K562 (cell line): ENCODE measurements around the gene CDKN2B. TPM values are rescaled to one million over a fixed set of nuclear protein-coding genes. Genes with fewer than 3 reads are reported as not detected.

Experiments used
- ATAC-seq: fragments of 200-7000 bp; cut with Tn5 transposase; 3 replicates; pipeline ENCODE4 v1.9.1; 2020; ENCODE audit warnings: moderate library complexity
- BruUV-seq: library from RNA; stranded (reverse); fragments of 400-500 nt; replicated peaks from 2 replicates; lab custom pipeline; 2021; lab: Mats Ljungman, UMichigan
- CTCF ChIA-PET: fragments of 300-600 bp; formaldehyde crosslinking; extraction: SDS; loops from one replicate; lab custom pipeline; 2021; ENCODE audit warnings: low intra/inter-chr PET ratio; lab: Yijun Ruan, JAX
- POLR2A ChIA-PET: fragments of 300-600, 350-650 bp; sonication (Branson Sonifier 250); formaldehyde crosslinking; extraction: SDS; loops from one replicate; lab custom pipeline; 2021; ENCODE audit warnings: antibody characterized with exemption, inconsistent platforms; lab: Yijun Ruan, JAX
- DNase-seq, 4 experiments: peaks; one replicate each; pipeline versions ENCODE4 v3.0.0 to v3.0.0-alpha.2; 2011 to 2018; ENCODE audit warnings: low spot score in 3 of 4, mixed read lengths in 3 of 4; ENCODE audit errors: extremely low read depth in 1 of 4
- FAIRE-seq: peaks from 2 replicates; lab custom pipeline; 2011; peaks lifted over from hg19 to GRCh38; lab: Jason Lieb, UNC
- H2AFZ ChIP-seq: 2 replicates; pipeline ENCODE4 v1.6.0; 2011; ENCODE audit warnings: low read depth, low read length, control low read depth, inconsistent platforms
- H3K27ac ChIP-seq: fragments of 200-600 bp; 3 replicates; pipeline ENCODE4 v1.8.0; 2011; ENCODE audit warnings: low read depth, mild to moderate bottlenecking, control low read depth, inconsistent platforms, low read length, moderate library complexity, mixed read lengths; ENCODE audit errors: extremely low read depth
- H3K27me3 ChIP-seq, 2 experiments: fragments of 300-600 bp in 1 of 2; 2 replicates in 1 of 2; 3 replicates in 1 of 2; pipeline versions ENCODE4 v1.6.0 to v1.8.0; 2011; ENCODE audit warnings: inconsistent platforms in 2 of 2, low read length in 2 of 2, mild to moderate bottlenecking in 1 of 2, mixed read lengths in 1 of 2, moderate library complexity in 1 of 2; ENCODE audit not compliant: control insufficient read depth in 2 of 2, insufficient read depth in 2 of 2
- H3K36me3 ChIP-seq: fragments of 300-600 bp; 3 replicates; pipeline ENCODE4 v1.8.0; 2011; ENCODE audit warnings: mild to moderate bottlenecking, low read length, inconsistent platforms; ENCODE audit not compliant: control insufficient read depth, insufficient read depth
- H3K4me1 ChIP-seq, 2 experiments: fragments of 200-600 bp in 1 of 2; replicated peaks in 1 of 2; 2 replicates in 1 of 2; 3 replicates in 1 of 2; pipeline versions ENCODE4 v1.5.1 to v1.8.0; 2011; ENCODE audit warnings: inconsistent platforms in 2 of 2, low read length in 2 of 2, mild to moderate bottlenecking in 1 of 2, mixed read lengths in 1 of 2, moderate library complexity in 1 of 2; ENCODE audit not compliant: control insufficient read depth in 2 of 2, insufficient read depth in 2 of 2
- H3K4me2 ChIP-seq: 2 replicates; pipeline ENCODE4 v1.6.1; 2011; ENCODE audit warnings: low read length, control low read depth, inconsistent platforms, mixed read lengths; ENCODE audit not compliant: insufficient read depth
- H3K4me3 ChIP-seq: fragments of 200-600 bp; sonication (generic), shearing (Covaris generic); 2 replicates; pipeline ENCODE4 v1.5.1; 2016; ENCODE audit warnings: control low read depth, inconsistent platforms
- H3K79me2 ChIP-seq: fragments of 200-600 bp; 3 replicates; pipeline ENCODE4 v1.8.0; 2011; ENCODE audit warnings: low read length, inconsistent platforms; ENCODE audit not compliant: control insufficient read depth, insufficient read depth
- H3K9ac ChIP-seq, 2 experiments: 2 replicates each; pipeline versions ENCODE4 v1.6.0 to v1.6.1; 2011; ENCODE audit warnings: low read depth in 2 of 2, low read length in 2 of 2, control low read depth in 1 of 2, inconsistent platforms in 1 of 2, mild to moderate bottlenecking in 1 of 2, mixed read lengths in 1 of 2; ENCODE audit not compliant: insufficient read depth in 1 of 2
- H3K9me1 ChIP-seq: one replicate; pipeline ENCODE4 v1.6.0; 2011; ENCODE audit warnings: inconsistent platforms, mild to moderate bottlenecking, low read length, moderate library complexity; ENCODE audit not compliant: control insufficient read depth, insufficient read depth
- H3K9me3 ChIP-seq: replicated peaks from 2 replicates; pipeline ENCODE4 v1.5.1; 2011; ENCODE audit warnings: low read depth, low read length, inconsistent platforms; ENCODE audit not compliant: control insufficient read depth, insufficient read depth
- H4K20me1 ChIP-seq: replicated peaks from 2 replicates; pipeline ENCODE4 v1.6.1; 2011; ENCODE audit warnings: low read length, inconsistent platforms, mixed read lengths; ENCODE audit not compliant: control insufficient read depth, insufficient read depth
- DPF2 ChIP-seq: fragments of 450-650 bp; IDR thresholded peaks from 2 replicates; pipeline ENCODE4 v1.6.1; 2016
- E2F3 ChIP-seq: fragments of 250-450 bp; sonication (Bioruptor Pico); IDR thresholded peaks from 2 replicates; pipeline ENCODE4 v1.4.0; 2020; ENCODE audit warnings: mild to moderate bottlenecking
- HIVEP1 ChIP-seq: fragments of 250-450 bp; sonication (Bioruptor Pico); IDR thresholded peaks from 2 replicates; pipeline ENCODE4 v1.4.0; 2020; ENCODE audit warnings: mild to moderate bottlenecking
- HLTF ChIP-seq: fragments of 450-650 bp; IDR thresholded peaks from 2 replicates; pipeline ENCODE4 v1.6.1; 2016
- MEF2A ChIP-seq: IDR thresholded peaks from 2 replicates; pipeline ENCODE4 v1.6.1; 2011; ENCODE audit warnings: low read depth, mild to moderate bottlenecking, low read length, moderate library complexity; ENCODE audit not compliant: control insufficient read depth
- POLR2AphosphoS5 ChIP-seq: IDR thresholded peaks from 2 replicates; pipeline ENCODE4 v1.6.1; 2011; ENCODE audit warnings: mild to moderate bottlenecking, low read depth, low read length, moderate library complexity; ENCODE audit not compliant: control insufficient read depth, insufficient read depth
- SMAD1 ChIP-seq: fragments of 150-350 bp; IDR thresholded peaks from 2 replicates; pipeline ENCODE4 v1.6.1; 2014; ENCODE audit warnings: low read length, low read depth; ENCODE audit not compliant: partially characterized antibody
- TAF7 ChIP-seq: fragments of 450-650 bp; IDR thresholded peaks from 2 replicates; pipeline ENCODE4 v1.6.1; 2016; ENCODE audit warnings: missing genetic modification characterization, missing compliant biosample characterization
- TRIM28 ChIP-seq: fragments of 450-650 bp; IDR thresholded peaks from 2 replicates; pipeline ENCODE4 v1.6.1; 2017
- ZNF431 ChIP-seq: sonication (generic); formaldehyde crosslinking; IDR thresholded peaks from 2 replicates; pipeline ENCODE4 v1.8.0; 2022; ENCODE audit warnings: mild to moderate bottlenecking, missing genetic modification reagents
- ZNF57 ChIP-seq: fragments of 450-650 bp; formaldehyde crosslinking; IDR thresholded peaks from 2 replicates; pipeline ENCODE4 v1.4.0; 2020; ENCODE audit warnings: mild to moderate bottlenecking, moderate library complexity
- WGBS: fragments of 100-300 bp; shearing (Covaris generic); methylation state at CpG from one replicate; pipeline ENCODE4 v1.1.6; 2016; ENCODE audit warnings: low coverage, mixed read lengths; ENCODE audit not compliant: insufficient coverage; ENCODE audit errors: missing lambda C conversion rate; 5-methylcytosine and 5-hydroxymethylcytosine counted together
- in situ Hi-C: fragments of 300-500 bp; cut with MboI; formaldehyde crosslinking; loops from 4 replicates; pipeline ENCODE4 v1.15.0; 2018; ENCODE audit warnings: inconsistent platforms, mixed read lengths
- intact Hi-C: fragments of 100-400 bp; cut with micrococcal nuclease; formaldehyde crosslinking; loops from 2 replicates; pipeline ENCODE4 v1.14.2; 2022
- polyA plus RNA-seq, 8 experiments: library from polyadenylated mRNA; depleted of rRNA in 4 of 8; stranded (reverse) in 5 of 8; unstranded in 3 of 8; fragments of >200 nt; fragmentation: Nextera tagmentation in 2 of 8; fragmentation: Illumina TruSeq in 1 of 8; extraction: Ambion mirVana in 2 of 8; extraction: Trizol in 1 of 8; gene quantifications; 2 replicates each; pipeline versions ENCODE4 v1.2.1 to v1.2.3, GENCODE V29; 2011 to 2014; ENCODE audit warnings: inconsistent platforms in 1 of 8, missing spikeins in 1 of 8
- total RNA-seq, 7 experiments: library from RNA; depleted of rRNA in 6 of 7; stranded (reverse); fragments of >200 nt in 6 of 7; fragmentation: Illumina TruSeq in 2 of 7; extraction: Trizol in 2 of 7; gene quantifications; 2 replicates each; pipeline versions ENCODE4 v1.2.1 to v1.2.3, GENCODE V29; 2011 to 2021; ENCODE audit warnings: low replicate concordance in 1 of 7
- TF ChIP-seq, protein P1 (sequence below): fragments of 450-650 bp; formaldehyde crosslinking; IDR thresholded peaks from 2 replicates; pipeline ENCODE4 v1.4.0; 2022; ENCODE audit warnings: missing genetic modification characterization
- TF ChIP-seq, protein P2 (sequence below): IDR thresholded peaks from 2 replicates; pipeline ENCODE4 v1.6.1; 2016; ENCODE audit warnings: missing genetic modification characterization, missing compliant biosample characterization
- TF ChIP-seq, protein P3 (sequence below): fragments of 450-650 bp; IDR thresholded peaks from 2 replicates; pipeline ENCODE4 v1.6.1; 2018; ENCODE audit not compliant: partially characterized antibody
- TF ChIP-seq, protein P4 (sequence below): fragments of 250-450 bp; sonication (Bioruptor Pico); IDR thresholded peaks from 2 replicates; pipeline ENCODE4 v1.9.0; 2021; ENCODE audit warnings: mild to moderate bottlenecking, inconsistent platforms

Gene CDKN2B
- total and polyA plus RNA-seq, 9 of the 15 experiments (the other 6 are each of a cell fraction or from before 2014, with no cell fraction given), result not detected

DNA sequence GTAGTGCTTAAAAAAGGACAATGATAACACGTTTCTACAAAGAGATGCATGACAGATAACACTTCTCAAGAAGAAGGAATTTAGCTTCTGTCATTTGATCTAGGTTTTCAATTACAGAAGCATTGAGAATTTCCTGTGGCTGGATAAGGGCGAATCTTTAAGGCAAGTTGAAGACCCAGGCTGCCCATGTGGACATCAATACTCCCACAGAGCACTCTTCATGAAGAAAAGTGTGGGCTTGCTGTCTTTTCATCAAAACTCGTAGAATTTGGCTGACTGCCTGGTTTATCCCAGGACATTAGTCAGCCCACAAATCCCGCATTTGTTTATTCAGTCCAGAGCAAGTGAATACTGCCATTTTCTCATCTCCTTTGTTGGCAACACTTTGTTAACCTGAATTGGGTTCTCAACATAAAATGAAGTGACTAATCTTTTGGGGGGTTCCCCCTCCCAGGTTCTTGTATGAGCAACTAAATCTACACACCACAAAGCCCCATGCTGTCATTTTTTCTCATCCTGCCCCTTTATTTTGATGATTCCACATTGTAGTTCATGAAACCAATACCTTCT lies 43.4 kb upstream of the CDKN2B start:
- Histone ChIP-seq H3K4me2 (no peak overlapping the region), H3K9ac (no peak overlapping the region), H2AFZ (no peak overlapping the region), H3K4me1 (no peaks in the 10 kb centered on the region), H3K9me3 (no peaks in the 10 kb centered on the region), H3K36me3 (no peaks in the 10 kb centered on the region), H3K27me3 (no peaks in the 10 kb centered on the region), H4K20me1 (no peaks in the 10 kb centered on the region), H3K9me1 (no peaks in the 10 kb centered on the region), H3K27ac (no peak overlapping the region), H3K79me2 (no peaks in the 10 kb centered on the region), H3K4me3 (no peak overlapping the region)
- WGBS, result no CpG with 5 or more reads among the region's 4 CpGs
- DNase-seq, result no peak
- CTCF ChIA-PET, result no interaction called here
- intact Hi-C loops, result no loop called here
- FAIRE-seq, result no peak
- no peak for ATAC-seq
- in situ Hi-C loops, result no loop called here
- POLR2A ChIA-PET, result no interaction called here
- BruUV-seq, result no TSS peak
- TF ChIP-seq MEF2A (no peak), HLTF (no peak), E2F3 (CRISPR knock-in tag) (no peak), TRIM28 (no peak), DPF2 (no peak), HIVEP1 (CRISPR knock-in tag) (no peak), TAF7 (tag) (no peak), POLR2AphosphoS5 (no peak), ZNF431 (CRISPR knock-in tag) (no peak), ZNF57 (CRISPR knock-in tag) (no peak), SMAD1 (no peak)
- TF ChIP-seq, protein P1, sequence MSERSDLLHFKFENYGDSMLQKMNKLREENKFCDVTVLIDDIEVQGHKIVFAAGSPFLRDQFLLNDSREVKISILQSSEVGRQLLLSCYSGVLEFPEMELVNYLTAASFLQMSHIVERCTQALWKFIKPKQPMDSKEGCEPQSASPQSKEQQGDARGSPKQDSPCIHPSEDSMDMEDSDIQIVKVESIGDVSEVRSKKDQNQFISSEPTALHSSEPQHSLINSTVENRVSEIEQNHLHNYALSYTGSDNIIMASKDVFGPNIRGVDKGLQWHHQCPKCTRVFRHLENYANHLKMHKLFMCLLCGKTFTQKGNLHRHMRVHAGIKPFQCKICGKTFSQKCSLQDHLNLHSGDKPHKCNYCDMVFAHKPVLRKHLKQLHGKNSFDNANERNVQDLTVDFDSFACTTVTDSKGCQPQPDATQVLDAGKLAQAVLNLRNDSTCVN (CRISPR knock-in tag), result no peak
- TF ChIP-seq, protein P2, sequence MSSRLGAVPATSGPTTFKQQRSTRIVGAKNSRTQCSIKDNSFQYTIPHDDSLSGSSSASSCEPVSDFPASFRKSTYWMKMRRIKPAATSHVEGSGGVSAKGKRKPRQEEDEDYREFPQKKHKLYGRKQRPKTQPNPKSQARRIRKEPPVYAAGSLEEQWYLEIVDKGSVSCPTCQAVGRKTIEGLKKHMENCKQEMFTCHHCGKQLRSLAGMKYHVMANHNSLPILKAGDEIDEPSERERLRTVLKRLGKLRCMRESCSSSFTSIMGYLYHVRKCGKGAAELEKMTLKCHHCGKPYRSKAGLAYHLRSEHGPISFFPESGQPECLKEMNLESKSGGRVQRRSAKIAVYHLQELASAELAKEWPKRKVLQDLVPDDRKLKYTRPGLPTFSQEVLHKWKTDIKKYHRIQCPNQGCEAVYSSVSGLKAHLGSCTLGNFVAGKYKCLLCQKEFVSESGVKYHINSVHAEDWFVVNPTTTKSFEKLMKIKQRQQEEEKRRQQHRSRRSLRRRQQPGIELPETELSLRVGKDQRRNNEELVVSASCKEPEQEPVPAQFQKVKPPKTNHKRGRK, result no peak
- TF ChIP-seq, protein P3, sequence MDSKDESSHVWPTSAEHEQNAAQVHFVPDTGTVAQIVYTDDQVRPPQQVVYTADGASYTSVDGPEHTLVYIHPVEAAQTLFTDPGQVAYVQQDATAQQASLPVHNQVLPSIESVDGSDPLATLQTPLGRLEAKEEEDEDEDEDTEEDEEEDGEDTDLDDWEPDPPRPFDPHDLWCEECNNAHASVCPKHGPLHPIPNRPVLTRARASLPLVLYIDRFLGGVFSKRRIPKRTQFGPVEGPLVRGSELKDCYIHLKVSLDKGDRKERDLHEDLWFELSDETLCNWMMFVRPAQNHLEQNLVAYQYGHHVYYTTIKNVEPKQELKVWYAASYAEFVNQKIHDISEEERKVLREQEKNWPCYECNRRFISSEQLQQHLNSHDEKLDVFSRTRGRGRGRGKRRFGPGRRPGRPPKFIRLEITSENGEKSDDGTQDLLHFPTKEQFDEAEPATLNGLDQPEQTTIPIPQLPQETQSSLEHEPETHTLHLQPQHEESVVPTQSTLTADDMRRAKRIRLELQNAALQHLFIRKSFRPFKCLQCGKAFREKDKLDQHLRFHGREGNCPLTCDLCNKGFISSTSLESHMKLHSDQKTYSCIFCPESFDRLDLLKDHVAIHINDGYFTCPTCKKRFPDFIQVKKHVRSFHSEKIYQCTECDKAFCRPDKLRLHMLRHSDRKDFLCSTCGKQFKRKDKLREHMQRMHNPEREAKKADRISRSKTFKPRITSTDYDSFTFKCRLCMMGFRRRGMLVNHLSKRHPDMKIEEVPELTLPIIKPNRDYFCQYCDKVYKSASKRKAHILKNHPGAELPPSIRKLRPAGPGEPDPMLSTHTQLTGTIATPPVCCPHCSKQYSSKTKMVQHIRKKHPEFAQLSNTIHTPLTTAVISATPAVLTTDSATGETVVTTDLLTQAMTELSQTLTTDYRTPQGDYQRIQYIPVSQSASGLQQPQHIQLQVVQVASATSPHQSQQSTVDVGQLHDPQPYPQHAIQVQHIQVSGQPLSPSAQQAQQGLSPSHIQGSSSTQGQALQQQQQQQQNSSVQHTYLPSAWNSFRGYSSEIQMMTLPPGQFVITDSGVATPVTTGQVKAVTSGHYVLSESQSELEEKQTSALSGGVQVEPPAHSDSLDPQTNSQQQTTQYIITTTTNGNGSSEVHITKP, result no peak
- TF ChIP-seq, protein P4, sequence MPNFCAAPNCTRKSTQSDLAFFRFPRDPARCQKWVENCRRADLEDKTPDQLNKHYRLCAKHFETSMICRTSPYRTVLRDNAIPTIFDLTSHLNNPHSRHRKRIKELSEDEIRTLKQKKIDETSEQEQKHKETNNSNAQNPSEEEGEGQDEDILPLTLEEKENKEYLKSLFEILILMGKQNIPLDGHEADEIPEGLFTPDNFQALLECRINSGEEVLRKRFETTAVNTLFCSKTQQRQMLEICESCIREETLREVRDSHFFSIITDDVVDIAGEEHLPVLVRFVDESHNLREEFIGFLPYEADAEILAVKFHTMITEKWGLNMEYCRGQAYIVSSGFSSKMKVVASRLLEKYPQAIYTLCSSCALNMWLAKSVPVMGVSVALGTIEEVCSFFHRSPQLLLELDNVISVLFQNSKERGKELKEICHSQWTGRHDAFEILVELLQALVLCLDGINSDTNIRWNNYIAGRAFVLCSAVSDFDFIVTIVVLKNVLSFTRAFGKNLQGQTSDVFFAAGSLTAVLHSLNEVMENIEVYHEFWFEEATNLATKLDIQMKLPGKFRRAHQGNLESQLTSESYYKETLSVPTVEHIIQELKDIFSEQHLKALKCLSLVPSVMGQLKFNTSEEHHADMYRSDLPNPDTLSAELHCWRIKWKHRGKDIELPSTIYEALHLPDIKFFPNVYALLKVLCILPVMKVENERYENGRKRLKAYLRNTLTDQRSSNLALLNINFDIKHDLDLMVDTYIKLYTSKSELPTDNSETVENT (CRISPR knock-in tag), result no peak
